HG03175 (cell line): ENCODE results near the gene NXT2.
"Not testable (repeated sequence)": the region's sequence is repeated elsewhere in the genome, so short reads cannot be mapped to it uniquely, and the experiment has no call there.

Experiments
- ATAC-seq: cut with Tn5 transposase; IDR thresholded peaks from one replicate; pipeline ENCODE4 v1.9.1; 2021; ENCODE audit warnings: mild to moderate bottlenecking, moderate library complexity; ENCODE audit not compliant: unreplicated experiment

The NXT2 gene

GRCh38 chrX:109536439-109537323, at the start of gene NXT2:
Gene NXT2, plus strand, starts transcription at chrX:109536844. Its CDS starts 163 bp downstream, at chrX:109537007.
- peak; percentile 95 for ATAC-seq

DNA sequence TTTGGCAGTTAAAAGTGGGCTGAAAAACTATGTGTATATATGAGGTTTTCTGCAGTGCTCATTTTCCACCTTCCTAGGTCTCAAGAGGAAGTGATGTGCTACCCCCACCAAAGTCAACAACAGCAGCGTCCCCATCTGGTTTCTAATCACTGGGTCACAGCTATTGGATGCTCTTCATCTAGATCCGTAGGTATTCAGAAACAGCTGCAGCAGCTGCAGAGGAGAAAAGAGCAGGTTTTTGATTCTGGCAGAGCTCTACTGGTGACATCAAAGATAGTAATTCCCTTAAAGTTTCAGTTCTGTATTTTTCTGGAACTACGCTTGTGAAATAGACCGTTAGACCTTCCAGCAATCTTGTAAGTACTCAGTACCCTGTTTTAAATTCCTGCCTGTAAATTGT, 49.0 kb upstream of the NXT2 start:
- ATAC-seq, result no peak

DNA sequence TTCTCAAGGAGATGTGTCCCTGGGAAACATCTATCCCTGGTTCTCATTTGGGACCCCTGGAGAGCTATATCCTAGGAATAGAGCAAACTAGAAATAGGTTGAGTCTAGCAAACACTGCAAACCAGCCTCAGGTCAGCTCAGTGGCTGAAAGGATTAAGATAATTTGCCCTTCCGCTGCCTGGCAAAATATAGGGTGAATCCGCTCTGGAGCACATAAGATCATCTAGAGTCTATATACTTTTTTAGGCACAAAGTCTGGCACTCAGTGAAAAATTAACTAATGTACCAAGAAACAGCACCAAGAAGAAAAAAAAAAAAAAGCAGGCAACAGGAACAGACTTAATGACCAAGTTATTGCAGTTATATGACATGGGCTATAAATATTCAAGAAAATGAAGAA, 47.5 kb upstream of the NXT2 start:
- no peak for ATAC-seq

DNA sequence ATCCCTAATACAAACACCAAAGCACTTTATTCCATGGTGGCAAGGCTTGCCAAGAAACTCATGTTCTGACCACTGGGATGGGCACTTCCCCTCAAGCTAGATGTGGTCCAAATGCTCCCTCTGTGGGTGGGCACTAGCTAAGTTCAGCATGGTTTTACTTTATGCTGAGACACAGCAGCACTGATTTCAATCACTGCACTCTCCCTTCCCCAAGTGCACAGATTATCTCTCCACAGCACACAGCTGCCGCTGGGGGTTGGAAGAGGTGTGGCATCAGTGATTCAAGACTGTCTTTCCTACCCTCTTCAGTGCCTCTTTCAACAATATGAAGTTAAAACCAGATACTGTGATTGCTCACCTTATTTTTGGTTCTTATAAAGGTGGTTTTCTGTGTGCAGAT, 38.2 kb upstream of the NXT2 start:
- no peak for ATAC-seq

- ATAC-seq, result no peak
These were observed 35.5 kb upstream of the NXT2 start for GRCh38 chrX:109501176-109501575.

DNA sequence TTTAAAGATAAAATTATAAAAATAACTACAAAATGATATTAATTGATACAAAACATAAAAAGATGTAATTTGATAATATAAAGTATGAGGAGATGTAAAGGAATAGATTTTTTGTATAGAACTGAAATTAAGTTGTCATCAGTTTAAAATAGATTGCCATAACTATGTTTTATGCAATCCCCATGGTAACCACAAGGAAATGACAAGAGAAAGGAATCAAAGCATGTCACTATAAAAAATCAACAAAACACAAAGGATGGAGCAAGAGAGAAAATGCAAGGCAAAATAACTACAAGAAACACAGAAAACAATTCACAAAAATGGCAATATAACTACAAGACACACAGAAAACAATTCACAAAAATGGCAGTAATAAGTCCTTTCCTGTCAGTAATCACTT, 27.7 kb upstream of the NXT2 start:
- ATAC-seq, result no peak

DNA sequence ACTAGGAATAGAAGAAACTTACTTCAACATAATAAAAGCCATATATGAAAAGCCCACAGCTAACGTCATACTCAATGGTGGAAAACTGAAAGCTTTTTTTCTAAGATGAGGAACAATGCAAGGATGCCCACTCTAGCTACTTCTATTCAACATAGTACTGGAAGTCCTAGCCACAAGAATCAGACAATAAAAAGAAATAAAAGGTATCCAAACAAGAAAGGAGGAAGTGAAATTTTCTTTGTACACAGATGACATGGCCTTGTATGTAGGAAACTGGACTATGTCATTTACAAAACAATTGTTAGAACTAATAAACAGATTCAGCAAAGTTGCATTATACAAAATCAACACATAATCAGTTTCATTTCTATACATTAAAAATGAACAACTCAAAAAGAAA, 25.5 kb upstream of the NXT2 start:
- no peak for ATAC-seq

DNA sequence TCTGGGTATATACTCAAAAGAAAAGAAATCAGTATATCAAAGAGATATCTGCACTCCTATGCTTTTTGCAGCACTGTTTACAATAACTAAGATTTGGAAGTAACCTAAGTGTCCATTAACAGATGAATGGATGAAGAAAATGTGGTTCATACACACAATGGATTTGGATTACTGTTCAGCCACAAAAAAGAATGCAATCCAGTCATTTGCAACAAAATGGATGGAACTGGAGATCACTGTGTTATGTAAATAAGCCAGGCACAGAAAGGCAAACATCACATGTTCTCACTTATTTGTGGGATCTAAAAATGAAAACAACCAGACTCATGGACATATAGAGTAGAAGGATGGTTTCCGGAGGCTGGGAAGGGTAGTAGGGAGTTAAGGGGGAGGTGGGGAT, 17.6 kb upstream of the NXT2 start:
- ATAC-seq, result no peak

- peak; percentile 39 for ATAC-seq
These were observed 3.6 kb upstream of the NXT2 start for GRCh38 chrX:109533005-109533404.

- ATAC-seq, result no peak
These were observed 3.0 kb upstream of the NXT2 start for GRCh38 chrX:109533631-109534030.

DNA sequence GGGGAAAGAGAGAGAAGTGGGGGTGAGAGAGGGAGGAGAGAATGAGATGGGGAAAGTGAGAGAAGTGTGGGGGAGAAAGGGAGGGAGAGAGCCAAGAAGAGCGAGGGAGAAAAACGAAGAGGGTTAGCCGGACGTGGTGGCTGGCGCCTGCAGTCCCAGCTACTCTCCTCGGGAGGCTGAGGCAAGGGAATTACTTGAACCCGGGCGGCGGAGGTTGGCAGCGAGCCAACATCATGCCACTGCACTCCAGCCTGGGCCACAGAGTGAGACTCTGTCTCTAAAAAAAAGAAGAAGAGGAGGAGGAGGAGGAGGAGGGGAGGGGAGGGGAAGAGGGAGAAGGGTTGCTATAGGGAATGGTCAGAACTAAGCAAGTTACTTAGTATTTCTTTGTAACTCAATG, 1.7 kb upstream of the NXT2 start:
- ATAC-seq, result no peak

DNA sequence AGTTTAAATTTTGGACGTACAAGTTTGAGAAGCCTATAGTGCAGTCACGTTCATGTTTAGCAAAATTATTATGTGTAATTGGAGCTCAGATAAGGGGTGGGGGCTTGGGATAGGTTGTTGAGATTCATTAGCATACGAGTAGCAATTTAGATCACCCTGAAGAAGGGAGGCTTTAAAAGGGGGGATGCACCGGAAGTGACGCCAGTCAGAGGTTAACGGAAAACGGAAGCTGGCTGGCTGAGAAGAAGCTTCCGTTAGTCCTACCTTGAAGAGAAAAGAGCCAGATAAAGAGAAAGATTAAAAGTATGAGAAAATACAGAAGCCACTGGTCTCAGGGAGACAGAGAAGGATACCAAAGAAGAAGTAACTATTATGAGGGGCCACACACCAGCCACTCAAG, 1.1 kb upstream of the NXT2 start:
- ATAC-seq, result no peak

DNA sequence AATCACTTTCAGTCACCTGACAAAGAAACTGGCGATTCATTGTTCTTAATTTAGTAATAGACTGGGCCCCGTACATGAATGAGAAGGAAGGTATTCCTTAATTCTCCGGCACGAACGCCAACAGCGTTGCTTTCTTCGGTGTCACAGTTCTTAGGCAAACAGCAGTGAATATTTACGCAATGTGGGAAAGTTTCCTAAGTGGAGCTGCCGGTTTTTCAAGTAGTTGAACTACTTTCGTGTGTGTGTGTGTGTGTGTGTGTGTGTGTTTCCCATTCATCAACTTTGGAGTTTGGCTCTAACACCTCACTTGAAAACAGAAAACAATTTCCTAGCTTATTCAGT, 651 bp downstream of the NXT2 start:
- ATAC-seq, result no peak

- ATAC-seq, result not testable (repeated sequence)
These were observed 2.4 kb downstream of the NXT2 start for GRCh38 chrX:109539007-109539406.

DNA sequence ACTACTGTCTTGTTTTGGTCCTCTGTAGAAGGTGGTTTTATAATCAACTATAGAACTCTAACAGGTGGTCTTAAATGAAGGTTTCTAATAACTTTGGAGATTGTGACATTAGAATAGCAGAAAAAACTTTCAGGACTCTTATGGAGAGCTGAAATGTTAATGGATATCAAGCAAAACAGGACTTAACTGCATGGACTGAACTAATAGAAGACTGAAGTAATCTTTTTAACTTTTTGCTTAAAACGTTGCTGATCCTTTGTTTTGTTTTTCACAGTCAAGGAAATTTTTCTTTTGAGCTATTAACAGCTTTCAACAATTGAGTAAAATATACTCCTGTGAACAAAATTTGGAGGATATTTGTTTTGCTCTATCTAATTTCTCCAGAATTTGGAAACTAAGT, 17.2 kb downstream of the NXT2 start:
- no peak for ATAC-seq

- not testable (repeated sequence) for ATAC-seq
These were observed 39.4 kb downstream of the NXT2 start for GRCh38 chrX:109576083-109576482.

- no peak for ATAC-seq
These were observed 40.4 kb downstream of the NXT2 start for GRCh38 chrX:109577055-109577454.

DNA sequence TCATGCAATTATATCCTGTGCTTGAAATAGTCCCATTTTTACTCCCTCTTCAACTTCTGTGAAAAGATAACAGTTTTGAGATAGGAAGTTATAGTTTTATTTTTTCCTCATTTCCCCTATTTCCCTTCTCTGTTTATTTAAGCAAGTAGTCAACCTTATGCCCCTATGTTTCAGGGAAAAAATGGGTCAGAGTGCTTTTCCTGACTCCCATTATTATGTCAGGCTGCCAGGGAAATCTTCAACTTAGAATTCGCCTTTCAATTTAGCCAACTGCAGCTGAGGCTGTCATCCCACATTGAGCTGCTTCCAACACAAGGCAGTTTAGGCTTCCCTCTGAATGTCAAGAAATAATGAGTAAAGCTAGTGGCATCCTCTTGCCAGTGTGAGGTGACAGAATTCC, 42.3 kb downstream of the NXT2 start:
- no peak for ATAC-seq

GRCh38 chrX:109585488-109585887, 48.8 kb downstream of the NXT2 start:
- no peak for ATAC-seq

DNA sequence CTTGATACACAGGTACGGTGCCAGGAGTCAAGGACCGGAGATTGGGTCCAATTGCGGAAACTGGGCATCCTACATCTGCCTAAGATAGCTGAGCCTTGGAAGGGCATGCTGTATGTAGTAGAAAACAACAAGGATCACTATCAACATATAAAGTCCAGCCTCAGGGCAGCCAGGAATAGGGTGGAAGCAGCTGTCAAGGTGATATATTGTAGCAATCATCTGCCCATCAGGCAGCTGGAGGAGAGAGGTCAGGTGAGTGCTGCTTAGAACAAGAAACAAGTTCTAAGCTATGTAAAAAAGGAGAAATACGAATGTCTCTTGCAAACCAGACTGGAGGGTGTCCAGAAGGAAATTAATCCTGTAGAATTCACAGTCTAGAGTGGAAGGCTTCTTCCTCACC, 53.5 kb downstream of the NXT2 start:
- no peak for ATAC-seq
